Activated naive CD8-positive, alpha-beta T cell (primary cell): ENCODE results near the gene MRPL20.

ENCODE experiments used
- H3K27ac Mint-ChIP-seq: one replicate; pipeline ENCODE4 v1.8.0; 2021; ENCODE audit warnings: mixed read lengths
- H3K27me3 Mint-ChIP-seq: one replicate; pipeline ENCODE4 v1.8.0; 2021; ENCODE audit warnings: mixed read lengths
- H3K36me3 Mint-ChIP-seq: one replicate; pipeline ENCODE4 v1.8.0; 2021; ENCODE audit warnings: mixed read lengths
- H3K4me1 Mint-ChIP-seq: one replicate; pipeline ENCODE4 v1.8.0; 2021; ENCODE audit warnings: low read depth, mixed read lengths
- H3K4me3 Mint-ChIP-seq: one replicate; pipeline ENCODE4 v1.8.0; 2021; ENCODE audit warnings: mild to moderate bottlenecking, mixed read lengths
- H3K9me3 Mint-ChIP-seq: one replicate; pipeline ENCODE4 v1.8.0; 2021; ENCODE audit warnings: low read depth, mixed read lengths

The MRPL20 gene

DNA sequence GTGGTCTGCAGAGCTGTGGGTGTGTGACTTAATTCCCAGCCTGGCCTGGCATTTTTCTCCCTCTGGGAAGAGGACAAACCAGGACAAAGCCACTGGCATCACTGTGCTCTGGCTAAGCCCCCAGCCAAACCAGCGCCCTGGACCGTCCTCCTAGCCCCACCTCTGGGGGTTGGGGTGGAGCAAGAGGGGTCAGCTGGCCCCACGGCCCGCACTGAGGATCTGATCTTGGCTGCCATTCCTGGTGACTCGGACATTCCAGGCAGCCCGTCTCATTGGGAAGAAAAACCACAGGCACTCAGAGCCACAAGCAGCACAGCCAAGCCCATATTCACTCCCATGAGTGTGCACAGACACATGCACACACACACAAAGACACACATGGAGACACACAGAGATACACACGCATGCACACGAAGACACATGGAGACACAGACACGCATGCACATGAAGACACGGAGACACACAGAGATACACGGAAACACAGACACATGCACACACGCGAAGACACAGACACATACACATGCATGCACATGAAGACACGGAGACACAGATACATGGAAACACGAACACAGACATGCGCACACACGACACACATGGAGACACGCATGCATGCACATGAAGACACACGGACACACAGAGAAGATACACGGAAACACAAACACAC, 46.5 kb downstream of the MRPL20 start:
- Mint-ChIP-seq H3K27ac (no peak overlapping the region), H3K9me3 (no peaks in the 10 kb centered on the region), H3K4me3 (no peak overlapping the region), H3K36me3 (no peaks in the 10 kb centered on the region), H3K4me1 (peaks cover 22% of the 10 kb centered on the region), H3K27me3 (no peaks in the 10 kb centered on the region)

DNA sequence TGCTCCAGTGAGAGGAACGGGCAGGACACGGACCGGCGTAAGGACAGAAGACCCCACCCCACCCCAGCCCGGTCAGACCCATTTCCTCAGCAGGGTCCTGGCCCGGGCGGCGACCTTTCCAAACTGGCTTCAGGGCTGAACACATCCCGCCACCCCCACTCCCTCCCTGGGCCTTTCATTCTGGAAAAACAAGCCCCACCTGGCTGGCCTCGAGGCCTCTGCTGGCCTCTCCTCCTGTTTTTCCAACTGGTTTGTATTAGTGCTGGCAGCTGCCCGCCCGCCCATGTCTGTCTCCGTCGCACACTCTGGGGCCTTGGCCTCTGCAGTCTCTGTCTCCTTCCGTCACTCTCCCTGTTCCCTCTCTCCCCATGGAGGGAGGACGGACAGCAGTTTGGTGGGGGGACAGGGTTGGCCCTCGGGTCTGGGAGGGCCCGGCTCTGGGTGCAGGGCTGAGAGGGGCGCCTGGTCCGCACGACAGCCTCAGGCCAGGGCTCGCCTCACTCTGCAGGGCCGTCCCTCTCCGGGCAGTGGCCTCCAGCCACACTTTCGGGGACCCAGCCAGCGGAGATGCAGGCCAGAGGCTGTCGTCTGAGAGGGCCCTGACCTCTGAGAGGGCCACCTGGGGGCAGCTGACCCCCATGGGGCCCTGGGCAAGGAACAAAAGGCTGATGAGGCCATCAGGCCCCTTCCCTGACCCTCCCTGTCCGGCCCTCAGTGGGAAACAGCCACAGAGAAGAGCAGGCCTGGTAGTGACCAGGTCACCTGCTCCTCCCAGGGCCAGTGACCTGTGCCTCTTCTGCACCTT, 47.2 kb downstream of the MRPL20 start:
- no peaks in the 10 kb centered on the region for H3K9me3 Mint-ChIP-seq
- no peak overlapping the region for H3K27ac Mint-ChIP-seq
- H3K27me3 Mint-ChIP-seq: no peaks in the 10 kb centered on the region
- H3K4me1 Mint-ChIP-seq: peaks cover 22% of the 10 kb centered on the region
- no peaks in the 10 kb centered on the region for H3K36me3 Mint-ChIP-seq
- H3K4me3 Mint-ChIP-seq: no peak overlapping the region

DNA sequence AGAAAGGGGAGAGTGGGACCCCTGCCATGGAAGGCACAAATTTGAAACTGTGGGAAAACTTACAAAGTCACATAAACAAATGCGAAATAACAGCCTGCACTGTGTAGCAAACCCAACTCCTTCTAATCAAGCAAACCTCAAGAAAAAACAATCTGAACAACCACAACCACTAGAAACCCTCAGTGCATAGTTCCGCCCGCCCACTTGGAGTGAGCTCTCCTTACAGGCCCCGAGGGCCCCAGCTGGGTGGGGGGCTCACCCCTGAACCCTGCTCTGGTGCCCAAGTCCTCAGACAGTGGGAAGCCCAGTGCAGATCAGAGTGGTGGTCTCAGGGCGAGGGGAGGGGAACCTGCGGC, 47.8 kb downstream of the MRPL20 start:
- Mint-ChIP-seq H3K9me3 (no peaks in the 10 kb centered on the region), H3K36me3 (no peaks in the 10 kb centered on the region), H3K27me3 (no peaks in the 10 kb centered on the region), H3K4me3 (peak overlapping the region; percentile 40), H3K27ac (no peak overlapping the region), H3K4me1 (peaks cover 22% of the 10 kb centered on the region)

DNA sequence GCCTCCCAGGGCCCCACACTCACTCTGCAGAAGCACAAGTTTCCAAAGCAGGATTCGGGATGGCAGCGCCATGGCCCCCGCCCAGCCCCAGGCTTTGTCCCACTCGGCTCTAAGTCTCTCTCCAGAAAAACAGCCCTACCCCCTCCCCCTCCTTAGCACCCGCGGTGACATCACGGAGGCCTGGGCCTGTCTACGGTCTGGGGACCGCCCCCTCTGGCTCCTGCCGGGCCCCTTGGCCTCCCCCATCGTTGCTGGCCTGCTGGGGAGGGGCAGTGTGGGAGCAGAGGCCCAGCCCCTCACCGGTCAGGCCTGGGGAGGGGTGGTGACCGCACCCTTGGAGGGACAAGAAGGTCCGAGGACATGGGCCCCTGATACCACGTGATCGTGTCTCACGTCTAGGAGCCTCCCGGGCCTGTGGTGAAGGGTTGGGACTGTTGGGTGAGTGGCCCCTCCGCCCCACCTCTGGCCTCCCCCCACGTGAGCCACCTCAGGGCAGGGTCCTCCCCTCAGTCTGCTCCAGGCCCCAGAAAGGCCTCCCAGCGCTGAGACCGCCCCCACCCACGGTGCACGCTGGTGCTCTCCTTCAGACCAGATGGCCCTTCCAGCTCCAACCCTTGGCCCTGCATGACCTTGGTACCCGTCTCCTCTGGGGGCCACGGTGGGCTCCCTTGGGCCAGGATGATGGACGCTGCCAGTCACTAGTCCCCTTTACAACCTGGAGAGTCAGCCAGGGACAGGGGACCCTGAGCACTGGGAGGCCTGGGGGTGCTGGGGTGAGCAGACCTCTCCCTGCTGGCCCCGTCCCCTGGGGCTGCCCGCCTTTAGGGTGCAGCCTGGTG, 48.4 kb downstream of the MRPL20 start, which contains the start of gene MXRA8:
MXRA8 (minus strand) TSS at position 123 of the 839 bp plus-strand sequence; CDS start at position 72, 51 bp downstream.
- H3K4me1 Mint-ChIP-seq: peaks cover 22% of the 10 kb centered on the region
- no peaks in the 10 kb centered on the region for H3K36me3 Mint-ChIP-seq
- no peak within 1 kb of the TSS for H3K27ac Mint-ChIP-seq
- peak within 1 kb of the TSS; percentile 40 for H3K4me3 Mint-ChIP-seq
- no peaks in the 10 kb centered on the region for H3K27me3 Mint-ChIP-seq
- H3K9me3 Mint-ChIP-seq: no peaks in the 10 kb centered on the region

DNA sequence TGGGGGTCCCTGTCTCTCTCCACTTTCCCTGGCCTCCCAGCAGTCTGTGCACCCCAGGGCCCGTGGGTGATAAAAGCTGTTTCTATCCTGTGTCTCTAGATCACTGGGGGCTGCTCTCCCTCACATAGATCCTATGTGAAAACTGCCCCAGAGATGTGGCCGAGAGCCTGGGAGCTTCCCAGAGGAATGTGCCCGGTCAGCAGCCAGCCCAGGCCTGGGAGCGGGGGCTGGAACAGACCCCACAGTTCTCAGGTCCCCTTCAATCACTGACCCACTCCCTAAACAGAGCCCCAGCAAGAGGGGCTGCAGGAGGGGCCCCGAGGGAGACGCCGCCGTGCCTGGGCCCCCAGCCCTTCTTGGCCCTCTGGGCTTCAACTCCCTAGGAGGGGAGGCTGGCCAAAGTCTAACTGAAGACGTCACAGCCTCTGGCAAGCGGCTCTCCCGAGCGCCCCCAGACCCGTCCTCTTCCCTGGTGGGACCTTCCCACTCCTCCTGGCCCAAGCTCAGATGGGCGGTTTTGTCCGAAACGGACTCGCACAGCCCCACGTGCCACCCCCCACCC, 49.1 kb downstream of the MRPL20 start:
- H3K27me3 Mint-ChIP-seq: no peaks in the 10 kb centered on the region
- no peak overlapping the region for H3K27ac Mint-ChIP-seq
- H3K4me1 Mint-ChIP-seq: peaks cover 22% of the 10 kb centered on the region
- no peaks in the 10 kb centered on the region for H3K36me3 Mint-ChIP-seq
- no peaks in the 10 kb centered on the region for H3K9me3 Mint-ChIP-seq
- no peak overlapping the region for H3K4me3 Mint-ChIP-seq

DNA sequence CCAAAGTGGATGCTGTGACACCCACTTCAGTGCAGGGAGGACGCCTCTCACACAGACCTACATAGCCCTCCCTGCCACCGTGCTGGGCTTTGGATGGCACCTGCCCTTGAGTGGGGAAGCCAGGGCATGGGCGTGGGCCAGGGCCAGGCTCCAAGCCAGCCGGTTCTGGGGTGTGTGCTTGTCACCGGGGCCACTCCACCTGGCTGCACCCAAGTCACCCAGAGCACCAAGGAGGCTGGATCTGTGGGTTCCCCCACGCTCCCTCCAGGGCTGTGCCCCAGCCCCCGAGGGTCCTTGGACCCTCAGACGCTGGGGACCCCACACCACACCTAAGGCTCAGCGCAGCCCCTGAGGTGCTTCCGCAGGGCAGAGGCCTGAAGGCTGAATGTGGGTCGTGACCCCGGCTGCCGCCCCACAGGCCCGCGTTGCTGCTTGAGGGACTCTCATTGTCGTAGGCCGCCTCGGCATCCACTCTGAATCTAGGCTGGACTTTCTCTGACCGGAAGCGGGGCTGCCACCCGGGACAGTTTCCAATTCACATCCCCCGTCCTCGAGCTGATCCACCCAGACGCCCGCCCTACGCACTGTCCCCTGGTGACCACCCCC, 50.2 kb downstream of the MRPL20 start:
- peaks cover 29% of the 10 kb centered on the region for H3K4me1 Mint-ChIP-seq
- peaks cover 2% of the 10 kb centered on the region for H3K27me3 Mint-ChIP-seq

DNA sequence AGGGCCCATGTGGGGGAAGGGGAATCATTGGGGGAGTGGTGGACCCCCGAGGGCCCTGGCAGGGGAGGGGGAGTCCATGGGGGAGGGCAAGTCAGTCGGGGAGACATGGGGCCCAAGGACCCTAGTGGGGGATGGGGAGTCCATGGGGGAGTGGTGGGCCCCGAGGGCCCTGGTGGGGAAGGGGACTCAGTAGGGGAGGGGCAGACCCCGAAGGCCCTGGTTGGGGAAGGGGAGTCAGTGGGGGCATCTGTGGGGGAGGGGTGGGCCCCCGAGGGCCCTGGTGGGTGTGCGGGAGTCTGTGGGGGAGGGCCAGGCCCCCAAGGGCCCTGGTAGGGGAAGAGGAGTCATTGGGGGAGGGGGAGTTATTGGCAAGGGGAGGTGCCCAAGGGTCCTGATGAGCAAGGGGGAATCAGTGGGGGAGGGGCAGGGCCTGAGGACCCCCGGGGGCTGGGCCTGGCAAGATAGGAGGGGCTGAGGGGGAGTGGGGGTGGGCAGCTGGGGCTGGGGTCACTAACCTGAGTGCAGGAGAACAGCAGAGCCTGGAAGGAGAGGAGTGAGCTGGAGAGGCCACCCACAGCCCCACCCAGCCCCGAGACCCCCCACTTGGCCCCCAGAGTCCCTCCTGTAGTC, 50.8 kb downstream of the MRPL20 start:
- Mint-ChIP-seq H3K4me1 (peaks cover 29% of the 10 kb centered on the region), H3K27ac (no peak overlapping the region), H3K36me3 (no peaks in the 10 kb centered on the region), H3K4me3 (no peak overlapping the region), H3K27me3 (peaks cover 2% of the 10 kb centered on the region), H3K9me3 (no peaks in the 10 kb centered on the region)

More for the DNA sequence above, 50.2 kb downstream of the MRPL20 start:
- Mint-ChIP-seq H3K4me3 (no peak overlapping the region), H3K36me3 (no peaks in the 10 kb centered on the region), H3K27ac (no peak overlapping the region), H3K9me3 (no peaks in the 10 kb centered on the region)

DNA sequence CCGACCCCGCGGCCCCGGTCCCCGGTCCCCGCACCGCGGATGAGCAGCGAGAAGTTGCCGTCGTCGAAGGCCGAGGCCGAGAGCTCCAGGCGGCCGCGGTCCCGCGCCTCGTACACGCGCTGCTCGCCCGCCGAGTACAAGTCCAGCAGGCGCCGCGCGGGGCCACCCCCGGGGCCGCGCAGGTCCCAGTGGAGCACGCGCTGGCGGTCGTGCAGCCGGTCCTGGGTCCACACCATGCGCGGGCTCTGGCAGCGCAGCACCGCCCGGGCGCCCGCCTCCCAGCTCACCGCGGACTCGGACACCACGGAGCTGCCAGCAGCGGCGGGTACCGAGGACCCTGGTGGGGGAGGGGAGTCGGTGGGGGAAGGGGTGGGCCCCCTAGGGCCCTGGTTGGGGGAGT, 51.7 kb downstream of the MRPL20 start:
- H3K27me3 Mint-ChIP-seq: peaks cover 2% of the 10 kb centered on the region
- H3K9me3 Mint-ChIP-seq: no peaks in the 10 kb centered on the region
- H3K36me3 Mint-ChIP-seq: no peaks in the 10 kb centered on the region
- H3K27ac Mint-ChIP-seq: no peak overlapping the region
- H3K4me3 Mint-ChIP-seq: no peak overlapping the region
- H3K4me1 Mint-ChIP-seq: peaks cover 24% of the 10 kb centered on the region

DNA sequence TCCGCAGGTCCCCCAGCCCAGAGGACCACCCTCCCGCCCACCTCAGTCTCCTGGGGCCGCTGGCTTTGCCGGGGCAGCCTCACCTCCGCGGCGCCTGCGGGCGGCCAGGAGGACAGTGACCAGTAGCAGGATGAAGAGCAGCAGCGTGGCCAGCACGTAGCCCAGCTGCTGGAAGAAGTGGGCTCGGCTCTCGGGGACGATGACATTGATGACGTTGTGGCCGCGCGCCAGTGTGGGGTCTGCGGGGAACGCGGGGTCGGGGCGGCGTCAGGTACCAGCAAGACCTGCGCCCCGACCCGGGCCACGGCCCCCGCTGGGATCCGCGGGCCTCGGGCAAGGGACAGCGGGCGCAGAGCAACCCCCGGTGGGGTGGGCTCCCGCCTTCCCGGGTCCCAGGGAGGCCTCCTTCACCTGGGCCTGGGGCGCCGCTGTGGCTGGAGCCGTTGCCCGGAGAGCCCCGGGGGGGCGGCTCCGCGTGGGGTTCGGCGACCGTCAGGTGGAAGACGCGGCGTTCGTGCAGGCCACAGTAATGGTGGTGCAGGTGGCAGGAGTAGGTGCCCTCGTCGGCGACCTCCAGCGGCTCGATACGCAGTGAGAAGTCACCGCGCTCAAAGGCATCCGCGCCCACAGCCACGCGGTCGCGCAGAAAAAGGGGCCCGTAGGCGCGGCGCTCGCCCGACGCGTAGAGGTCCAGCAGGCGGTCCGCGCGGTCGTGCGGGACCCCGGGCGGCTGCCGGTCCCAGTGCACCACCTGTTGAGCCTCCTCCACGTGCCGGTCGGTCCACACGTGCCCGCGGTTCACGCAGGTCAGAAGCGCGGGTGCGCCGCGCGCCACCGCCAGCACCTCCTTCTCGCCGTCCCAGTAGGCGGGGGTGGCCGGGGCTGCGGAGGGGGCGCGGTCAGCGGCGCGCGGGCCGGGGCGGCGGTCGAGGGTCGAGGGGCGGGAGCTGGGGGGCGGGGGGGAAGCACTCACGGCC, 52.5 kb downstream of the MRPL20 start:
- H3K27me3 Mint-ChIP-seq: peaks cover 2% of the 10 kb centered on the region
- peaks cover 21% of the 10 kb centered on the region for H3K4me1 Mint-ChIP-seq
- no peaks in the 10 kb centered on the region for H3K36me3 Mint-ChIP-seq
- H3K9me3 Mint-ChIP-seq: no peaks in the 10 kb centered on the region
- H3K4me3 Mint-ChIP-seq: peak overlapping the region; percentile 65
- H3K27ac Mint-ChIP-seq: no peak overlapping the region

DNA sequence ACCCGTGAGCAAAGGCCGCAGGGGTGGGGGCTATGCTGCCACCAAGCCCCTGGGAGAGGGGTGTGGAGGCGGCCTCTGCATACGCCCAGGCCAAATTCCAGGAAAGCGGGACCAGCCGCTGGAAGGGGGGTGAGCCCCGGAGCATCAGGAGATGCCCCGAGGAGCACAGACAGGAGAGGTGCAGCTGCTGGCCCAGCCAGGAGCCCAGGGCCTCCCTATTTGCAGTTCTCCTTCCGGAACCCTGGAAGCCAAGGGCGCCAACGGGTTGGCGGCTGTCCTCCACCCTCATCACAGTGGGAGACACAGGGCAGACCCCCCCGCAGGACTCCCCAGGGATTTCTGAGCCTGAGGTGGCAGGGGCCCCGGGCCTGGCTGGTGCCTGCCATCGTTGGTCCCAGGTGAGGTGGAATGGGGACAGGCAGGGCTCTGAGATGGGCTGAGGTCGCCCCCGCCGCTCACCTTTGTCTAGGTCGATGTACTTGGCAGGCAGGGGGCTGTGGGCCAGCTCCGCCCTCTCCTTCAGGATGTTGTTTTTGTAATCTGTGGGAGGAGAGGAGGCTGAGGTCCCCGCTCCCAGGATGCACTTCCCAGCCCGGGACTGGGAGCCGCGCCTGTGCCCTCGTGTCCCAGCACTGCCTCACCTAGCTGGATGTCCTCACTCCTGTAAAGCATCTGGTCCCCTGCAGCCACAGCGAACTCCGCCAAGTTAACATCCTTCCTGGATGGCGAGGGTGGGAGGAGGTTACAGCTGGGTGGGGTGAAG, 53.5 kb downstream of the MRPL20 start:
- H3K4me1 Mint-ChIP-seq: peaks cover 14% of the 10 kb centered on the region
- no peaks in the 10 kb centered on the region for H3K9me3 Mint-ChIP-seq
- H3K27ac Mint-ChIP-seq: no peak overlapping the region
- H3K4me3 Mint-ChIP-seq: peak overlapping the region; percentile 23
- H3K27me3 Mint-ChIP-seq: peaks cover 2% of the 10 kb centered on the region
- H3K36me3 Mint-ChIP-seq: no peaks in the 10 kb centered on the region

DNA sequence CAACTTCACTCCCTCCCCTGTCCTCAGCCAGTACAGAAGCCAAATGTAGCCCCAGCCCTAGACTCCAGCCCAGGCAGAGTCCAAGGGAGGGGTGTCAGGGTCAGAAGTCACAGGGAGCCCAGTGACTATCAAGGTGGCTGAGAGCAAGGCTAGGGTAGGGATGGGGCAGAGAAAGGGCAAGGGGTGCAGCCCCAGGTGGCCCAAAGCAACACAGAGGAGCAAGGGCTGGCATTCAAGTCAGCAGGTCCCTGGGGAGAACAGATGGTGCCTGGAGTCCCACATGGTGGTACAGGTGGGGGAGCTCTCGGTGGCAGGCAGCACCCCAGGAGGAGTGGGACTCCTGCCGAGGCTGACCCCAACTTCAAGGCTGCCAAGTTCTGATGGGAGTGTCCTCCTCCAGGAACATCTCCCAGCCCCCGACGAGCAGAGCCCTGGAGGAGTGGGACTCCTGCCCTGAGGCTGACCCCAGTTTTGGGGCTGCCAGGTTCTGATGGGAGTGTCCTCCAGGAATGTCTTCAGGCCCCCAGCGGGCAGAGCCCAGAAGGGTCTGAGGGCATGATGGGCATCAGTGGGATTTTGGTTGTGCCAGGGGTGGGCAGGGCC, 54.2 kb downstream of the MRPL20 start:
- H3K9me3 Mint-ChIP-seq: no peaks in the 10 kb centered on the region
- H3K27ac Mint-ChIP-seq: no peak overlapping the region
- H3K4me3 Mint-ChIP-seq: peak overlapping the region; percentile 74
- H3K27me3 Mint-ChIP-seq: peaks cover 2% of the 10 kb centered on the region
- no peaks in the 10 kb centered on the region for H3K36me3 Mint-ChIP-seq
- peaks cover 11% of the 10 kb centered on the region for H3K4me1 Mint-ChIP-seq
